GM12878 (cell line): ENCODE measurements around the gene FAM234B. TPM values are rescaled to one million over a fixed set of nuclear protein-coding genes. Genes with fewer than 3 reads are reported as not detected.

Source experiments
- ATAC-seq: fragments of 200-7000 bp; cut with Tn5 transposase; 3 replicates; pipeline ENCODE4 v1.9.1; 2020; ENCODE audit warnings: mild to moderate bottlenecking, moderate library complexity
- BruUV-seq: library from RNA; stranded (reverse); fragments of 400-500 nt; replicated peaks from 2 replicates; lab custom pipeline; 2021; lab: Mats Ljungman, UMichigan
- CTCF ChIA-PET: fragments of 300-600 bp; sonication (Branson Sonifier 250); formaldehyde crosslinking; extraction: SDS; loops from one replicate; lab custom pipeline; 2021; ENCODE audit warnings: inconsistent platforms; lab: Yijun Ruan, JAX
- POLR2A ChIA-PET: fragments of 350-600 bp; formaldehyde crosslinking; extraction: SDS; loops from one replicate; lab custom pipeline; 2021; ENCODE audit warnings: inconsistent platforms; lab: Charles Lee
- RAD21 ChIA-PET: fragments of 300-600 bp; sonication (Branson Sonifier 250); formaldehyde crosslinking; loops from one replicate; lab custom pipeline; 2023; ENCODE audit warnings: antibody characterized with exemption; ENCODE audit not compliant: unreplicated experiment; lab: Charles Lee
- SMC1A ChIA-PET: fragments of 300-600 bp; sonication (Branson Sonifier 250); formaldehyde crosslinking; loops from one replicate; lab custom pipeline; 2023; ENCODE audit not compliant: unreplicated experiment, uncharacterized antibody; lab: Charles Lee
- DNase-seq: peaks from one replicate; pipeline ENCODE4 v3.0.0-alpha.2; 2011; ENCODE audit warnings: low read depth, low spot score
- FAIRE-seq: peaks from 3 replicates; lab custom pipeline; 2011; peaks lifted over from hg19 to GRCh38; lab: Jason Lieb, UNC
- H2AFZ ChIP-seq: 2 replicates; pipeline ENCODE4 v1.6.0; 2011; ENCODE audit warnings: low read depth, low read length, control low read depth; ENCODE audit not compliant: control insufficient read depth
- H3K27ac ChIP-seq: 2 replicates; pipeline ENCODE4 v1.5.1; 2011; ENCODE audit warnings: control low read depth; ENCODE audit not compliant: control insufficient read depth, insufficient read depth
- H3K27me3 ChIP-seq, 2 experiments: replicated peaks in 1 of 2; 2 replicates each; pipeline versions ENCODE4 v1.6.0 to v1.6.1; 2011; ENCODE audit warnings: low read length in 1 of 2; ENCODE audit not compliant: control insufficient read depth in 2 of 2, insufficient read depth in 2 of 2
- H3K36me3 ChIP-seq, 2 experiments: 2 replicates each; pipeline ENCODE4 v1.5.1; 2011; ENCODE audit warnings: low read length in 1 of 2; ENCODE audit not compliant: control insufficient read depth in 2 of 2, insufficient read depth in 2 of 2
- H3K4me1 ChIP-seq: 2 replicates; pipeline ENCODE4 v1.6.1; 2011; ENCODE audit warnings: mild to moderate bottlenecking, low read length, moderate library complexity, mixed read lengths; ENCODE audit not compliant: control insufficient read depth, insufficient read depth
- H3K4me2 ChIP-seq: 2 replicates; pipeline ENCODE4 v1.6.0; 2011; ENCODE audit warnings: control low read depth; ENCODE audit not compliant: control insufficient read depth, insufficient read depth
- H3K4me3 ChIP-seq: fragments of 200-600 bp; sonication (generic); 2 replicates; pipeline ENCODE4 v1.5.1; 2016
- H3K79me2 ChIP-seq: 2 replicates; pipeline ENCODE4 v1.6.0; 2011; ENCODE audit warnings: low read length; ENCODE audit not compliant: control insufficient read depth, insufficient read depth
- H3K9ac ChIP-seq: 2 replicates; pipeline ENCODE4 v1.8.0; 2011; ENCODE audit warnings: low read length, control low read depth, mixed read lengths; ENCODE audit not compliant: control insufficient read depth, insufficient read depth
- H3K9me3 ChIP-seq: replicated peaks from 3 replicates; pipeline ENCODE4 v1.5.1; 2011; ENCODE audit warnings: mild to moderate bottlenecking, low read length; ENCODE audit not compliant: control insufficient read depth, insufficient read depth
- H4K20me1 ChIP-seq: 2 replicates; pipeline ENCODE4 v1.6.0; 2011; ENCODE audit not compliant: control insufficient read depth, insufficient read depth
- ASH2L ChIP-seq: fragments of 300-600, 200-600 bp; sonication (generic); IDR thresholded peaks from 2 replicates; pipeline ENCODE4 v1.6.1; 2017; ENCODE audit warnings: low read depth, mild to moderate bottlenecking, borderline replicate concordance
- ATF2 ChIP-seq: IDR thresholded peaks from 2 replicates; pipeline ENCODE4 v1.6.1; 2012; ENCODE audit warnings: low read length, inconsistent platforms
- BRCA1 ChIP-seq: IDR thresholded peaks from 2 replicates; pipeline ENCODE4 v1.6.1; 2011; ENCODE audit warnings: low read depth, low read length, improper control_type of control experiment
- CTCF ChIP-seq, 3 experiments: IDR thresholded peaks in 2 of 3; conservative IDR thresholded peaks in 1 of 3; 2 replicates each; pipeline ENCODE4 v1.5.1; 2011; ENCODE audit warnings: low read depth in 3 of 3, low read length in 3 of 3, mild to moderate bottlenecking in 3 of 3, control low read depth in 2 of 3, moderate library complexity in 2 of 3, inconsistent platforms in 1 of 3, mixed read lengths in 1 of 3; ENCODE audit not compliant: control insufficient read depth in 2 of 3, insufficient read depth in 1 of 3; ENCODE audit errors: extremely low read depth in 1 of 3
- IRF5 ChIP-seq: fragments of 450-650 bp; IDR thresholded peaks from 2 replicates; pipeline ENCODE4 v1.6.1; 2017; ENCODE audit warnings: borderline replicate concordance
- JUND ChIP-seq: IDR thresholded peaks from 2 replicates; pipeline ENCODE4 v1.6.1; 2012; ENCODE audit warnings: low read depth, mild to moderate bottlenecking, low read length, improper control_type of control experiment, moderate library complexity
- KLF5 ChIP-seq: fragments of 450-650 bp; IDR thresholded peaks from 2 replicates; pipeline ENCODE4 v1.6.1; 2014; ENCODE audit warnings: mild to moderate bottlenecking; ENCODE audit not compliant: partially characterized antibody
- LARP7 ChIP-seq: fragments of 450-650 bp; IDR thresholded peaks from 2 replicates; pipeline ENCODE4 v1.6.1; 2017; ENCODE audit warnings: mild to moderate bottlenecking
- MYC ChIP-seq: IDR thresholded peaks from 2 replicates; pipeline ENCODE4 v1.6.1; 2011; ENCODE audit warnings: mild to moderate bottlenecking, low read length, moderate library complexity, inconsistent platforms; ENCODE audit not compliant: insufficient read depth, insufficient replicate concordance, insufficient read length, severe bottlenecking
- NR2C2 ChIP-seq: IDR thresholded peaks from 2 replicates; pipeline ENCODE4 v1.6.1; 2011; ENCODE audit warnings: borderline replicate concordance, low read depth; ENCODE audit not compliant: control insufficient read depth, insufficient read length
- PKNOX1 ChIP-seq: fragments of 450-650 bp; IDR thresholded peaks from 2 replicates; pipeline ENCODE4 v1.6.1; 2016; ENCODE audit warnings: mild to moderate bottlenecking
- RBBP5 ChIP-seq: fragments of 200-600 bp; sonication (generic); conservative IDR thresholded peaks from 2 replicates; pipeline ENCODE4 v1.6.1; 2016
- STAT3 ChIP-seq: IDR thresholded peaks from 2 replicates; pipeline ENCODE4 v1.6.1; 2011; ENCODE audit warnings: low read depth, low read length, improper control_type of control experiment
- YY1 ChIP-seq: IDR thresholded peaks from 2 replicates; pipeline ENCODE4 v1.6.1; 2011; ENCODE audit warnings: low read depth, mild to moderate bottlenecking, low read length
- ZBTB33 ChIP-seq: fragments of 450-650 bp; IDR thresholded peaks from 2 replicates; pipeline ENCODE4 v1.6.1; 2017; ENCODE audit warnings: mild to moderate bottlenecking
- WGBS: methylation state at CpG from one replicate; pipeline ENCODE4 v1.1.6; 2016; ENCODE audit warnings: low lambda C conversion rate; ENCODE audit not compliant: insufficient replicate concordance, insufficient coverage; ENCODE audit errors: missing lambda C conversion rate; 5-methylcytosine and 5-hydroxymethylcytosine counted together
- in situ Hi-C: fragments of 300-500 bp; cut with MboI; formaldehyde crosslinking; loops from 9 replicates; pipeline ENCODE4 v1.14.3; 2018; ENCODE audit warnings: mixed read lengths
- intact Hi-C: fragments of 100-400 bp; cut with micrococcal nuclease; formaldehyde crosslinking; loops from one replicate; pipeline ENCODE4 v1.14.2; 2022; ENCODE audit not compliant: unreplicated experiment
- polyA plus RNA-seq, 11 experiments: library from polyadenylated mRNA; depleted of rRNA in 4 of 11; unstranded in 6 of 11; stranded (reverse) in 5 of 11; fragments of >200 nt; fragmentation: Nextera tagmentation in 4 of 11; fragmentation: Illumina TruSeq in 1 of 11; extraction: Ambion mirVana in 4 of 11; extraction: Trizol in 1 of 11; gene quantifications; 1 replicate in 1 of 11; 2 replicates in 10 of 11; pipeline versions ENCODE4 v1.2.1 to v1.2.3, GENCODE V29; 2011 to 2016; ENCODE audit warnings: inconsistent platforms in 2 of 11, missing spikeins in 2 of 11, low read depth in 1 of 11
- total RNA-seq, 4 experiments: library from RNA; depleted of rRNA in 3 of 4; stranded (reverse); fragments of >200 nt in 3 of 4; fragmentation: Illumina TruSeq in 1 of 4; extraction: Trizol in 1 of 4; gene quantifications; 2 replicates each; pipeline versions ENCODE4 v1.2.1 to v1.2.3, GENCODE V29; 2013 to 2021

FAM234B gene
- total and polyA plus RNA-seq, 10 of the 15 experiments (the other 5 are each of a cell fraction or from before 2014, with no cell fraction given): 0.09 to 2.8 (median 0.18) TPM

GRCh38 chr12:13005649-13006048, 38.5 kb upstream of the FAM234B start (continued):
- TF ChIP-seq YY1: no peak
- no peak for TF ChIP-seq JUND
- TF ChIP-seq MYC: no peak

GRCh38 chr12:13007496-13008233, 36.5 kb upstream of the FAM234B start:
- SMC1A ChIA-PET: interaction anchor here (0.6 kb wide), 1 partner anchor 56 kb away, joined by 3 read pairs; no protein-coding TSS in a partner anchor
- FAIRE-seq (no peak), DNase-seq (no peak), ATAC-seq (no peak)
- Histone ChIP-seq H3K4me3 (no peak overlapping the region), H3K4me2 (no peak overlapping the region), H4K20me1 (no peaks in the 10 kb centered on the region), H3K27me3 (peaks cover 2% of the 10 kb centered on the region in 2 experiments; a peak in 3 of 4 replicates), H3K4me1 (no peaks in the 10 kb centered on the region), H3K9me3 (no peaks in the 10 kb centered on the region), H3K9ac (no peak overlapping the region), H2AFZ (no peak overlapping the region), H3K27ac (no peak overlapping the region), H3K36me3 (no peaks in the 10 kb centered on the region), H3K79me2 (no peaks in the 10 kb centered on the region)
- CTCF ChIA-PET: no interaction called here
- WGBS: 72% methylated on average over 7 of the region's 7 CpGs
- no TSS peak for BruUV-seq
- POLR2A ChIA-PET: no interaction called here
- RAD21 ChIA-PET: no interaction called here
- in situ Hi-C loops (no loop called here), intact Hi-C loops (no loop called here)
- TF ChIP-seq NR2C2 (no peak), KLF5 (no peak), ASH2L (no peak), CTCF (IDR thresholded peaks at IDR 0.05 in 2 of 3, conservative IDR thresholded peaks at IDR 0.05 in 1 of 3; ENCODE audit: control insufficient read depth in 2 of 3, extremely low read depth in 1 of 3, insufficient read depth in 1 of 3, low read depth in 3 of 3, low read length in 3 of 3) (no peak), ZBTB33 (no peak), IRF5 (no peak), STAT3 (no peak), LARP7 (no peak), PKNOX1 (no peak), ATF2 (no peak), RBBP5 (no peak), BRCA1 (no peak)
